MCF 10A (cell line): ENCODE data around the gene ZNF17. TPM values are rescaled to one million over a fixed set of nuclear protein-coding genes. Genes with fewer than 3 reads are reported as not detected.

Source experiments
- BruUV-seq: library from RNA; stranded (reverse); fragments of 400-500 nt; replicated peaks from 2 replicates; lab custom pipeline; 2021; lab: Mats Ljungman, UMichigan
- CTCF ChIA-PET: fragments of 300-600 bp; sonication (Branson Sonifier 250); formaldehyde crosslinking; extraction: SDS; loops from one replicate; lab custom pipeline; 2021; ENCODE audit warnings: antibody characterized with exemption, inconsistent platforms; lab: Yijun Ruan, JAX
- POLR2A ChIA-PET: fragments of 300-600, 350-650 bp; sonication (Branson Sonifier 250); formaldehyde crosslinking; extraction: SDS; loops from one replicate; lab custom pipeline; 2020; ENCODE audit warnings: antibody characterized with exemption, inconsistent platforms; lab: Yijun Ruan, JAX
- DNase-seq: peaks from one replicate; pipeline ENCODE4 v3.0.0-alpha.2; 2018; ENCODE audit not compliant: unreplicated experiment
- H3K27ac Mint-ChIP-seq: one replicate; pipeline ENCODE4 v1.8.0; 2022; ENCODE audit warnings: mild to moderate bottlenecking, low read depth, mixed read lengths; ENCODE audit not compliant: unreplicated experiment
- H3K27me3 Mint-ChIP-seq: one replicate; pipeline ENCODE4 v1.8.0; 2022; ENCODE audit warnings: mixed read lengths; ENCODE audit not compliant: insufficient read depth, unreplicated experiment
- H3K36me3 Mint-ChIP-seq: one replicate; pipeline ENCODE4 v1.8.0; 2022; ENCODE audit warnings: mild to moderate bottlenecking, moderate library complexity, mixed read lengths; ENCODE audit not compliant: insufficient read depth, unreplicated experiment
- H3K4me1 Mint-ChIP-seq: one replicate; pipeline ENCODE4 v1.8.0; 2022; ENCODE audit warnings: mixed read lengths; ENCODE audit not compliant: insufficient read depth, unreplicated experiment
- H3K4me3 Mint-ChIP-seq: one replicate; pipeline ENCODE4 v1.8.0; 2022; ENCODE audit warnings: mild to moderate bottlenecking, moderate library complexity, mixed read lengths; ENCODE audit not compliant: unreplicated experiment
- H3K9me3 Mint-ChIP-seq: one replicate; pipeline ENCODE4 v1.8.0; 2022; ENCODE audit warnings: mixed read lengths; ENCODE audit not compliant: unreplicated experiment
- intact Hi-C: fragments of 100-400 bp; cut with micrococcal nuclease; formaldehyde crosslinking; loops from 2 replicates; pipeline ENCODE4 v1.14.1; 2022
- total RNA-seq: library from RNA; stranded (reverse); gene quantifications from 2 replicates; pipeline ENCODE4 v1.2.3, GENCODE V29; 2022
- TF ChIP-seq, protein P1 (sequence below): fragments of 200-600 bp; IDR thresholded peaks from one replicate; pipeline ENCODE4 v1.8.0; 2022; ENCODE audit warnings: antibody characterized with exemption, mild to moderate bottlenecking; ENCODE audit not compliant: unreplicated experiment

The ZNF17 gene
- total RNA-seq, 1 experiment from 2014 or later = 8.3 TPM

DNA sequence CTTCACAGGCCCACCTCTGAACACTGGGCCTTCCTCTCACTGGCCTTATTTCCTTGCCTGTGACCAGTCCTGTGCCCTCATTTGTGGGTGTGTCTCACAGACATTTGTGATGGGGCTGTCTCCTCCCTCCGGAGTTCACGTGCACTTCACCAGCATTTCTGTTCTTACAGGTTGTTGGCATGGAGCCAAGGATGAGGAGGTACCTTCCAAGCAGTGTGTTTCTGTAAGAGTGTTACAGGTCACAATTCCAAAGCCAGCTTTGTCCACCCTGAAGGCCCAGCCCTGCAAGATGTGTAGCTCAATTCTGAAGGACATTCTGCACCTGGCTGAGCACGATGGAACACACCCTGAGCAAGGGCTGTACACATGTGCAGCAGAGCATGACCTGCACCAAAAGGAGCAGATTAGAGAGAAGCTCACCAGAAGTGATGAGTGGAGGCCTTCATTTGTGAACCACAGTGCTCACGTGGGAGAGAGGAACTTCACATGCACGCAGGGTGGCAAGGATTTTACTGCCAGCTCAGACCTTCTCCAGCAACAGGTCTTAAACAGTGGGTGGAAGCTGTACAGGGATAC is 32.2 kb downstream of the ZNF17 start:
- no peak for DNase-seq
- Mint-ChIP-seq H3K4me3 (no peak overlapping the region), H3K36me3 (peaks cover 40% of the 10 kb centered on the region), H3K27ac (no peak overlapping the region), H3K4me1 (peaks cover 13% of the 10 kb centered on the region), H3K27me3 (no peaks in the 10 kb centered on the region), H3K9me3 (peaks cover 32% of the 10 kb centered on the region)
- intact Hi-C loops = no loop called here
- POLR2A ChIA-PET = interaction anchor here (0.6 to 0.7 kb wide), 2 partner anchors 79 to 116 kb away, joined by 3 read pairs; no protein-coding TSS in a partner anchor
- TF ChIP-seq, protein P1, sequence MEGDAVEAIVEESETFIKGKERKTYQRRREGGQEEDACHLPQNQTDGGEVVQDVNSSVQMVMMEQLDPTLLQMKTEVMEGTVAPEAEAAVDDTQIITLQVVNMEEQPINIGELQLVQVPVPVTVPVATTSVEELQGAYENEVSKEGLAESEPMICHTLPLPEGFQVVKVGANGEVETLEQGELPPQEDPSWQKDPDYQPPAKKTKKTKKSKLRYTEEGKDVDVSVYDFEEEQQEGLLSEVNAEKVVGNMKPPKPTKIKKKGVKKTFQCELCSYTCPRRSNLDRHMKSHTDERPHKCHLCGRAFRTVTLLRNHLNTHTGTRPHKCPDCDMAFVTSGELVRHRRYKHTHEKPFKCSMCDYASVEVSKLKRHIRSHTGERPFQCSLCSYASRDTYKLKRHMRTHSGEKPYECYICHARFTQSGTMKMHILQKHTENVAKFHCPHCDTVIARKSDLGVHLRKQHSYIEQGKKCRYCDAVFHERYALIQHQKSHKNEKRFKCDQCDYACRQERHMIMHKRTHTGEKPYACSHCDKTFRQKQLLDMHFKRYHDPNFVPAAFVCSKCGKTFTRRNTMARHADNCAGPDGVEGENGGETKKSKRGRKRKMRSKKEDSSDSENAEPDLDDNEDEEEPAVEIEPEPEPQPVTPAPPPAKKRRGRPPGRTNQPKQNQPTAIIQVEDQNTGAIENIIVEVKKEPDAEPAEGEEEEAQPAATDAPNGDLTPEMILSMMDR = no peak
- BruUV-seq = no TSS peak
- CTCF ChIA-PET = no interaction called here

DNA sequence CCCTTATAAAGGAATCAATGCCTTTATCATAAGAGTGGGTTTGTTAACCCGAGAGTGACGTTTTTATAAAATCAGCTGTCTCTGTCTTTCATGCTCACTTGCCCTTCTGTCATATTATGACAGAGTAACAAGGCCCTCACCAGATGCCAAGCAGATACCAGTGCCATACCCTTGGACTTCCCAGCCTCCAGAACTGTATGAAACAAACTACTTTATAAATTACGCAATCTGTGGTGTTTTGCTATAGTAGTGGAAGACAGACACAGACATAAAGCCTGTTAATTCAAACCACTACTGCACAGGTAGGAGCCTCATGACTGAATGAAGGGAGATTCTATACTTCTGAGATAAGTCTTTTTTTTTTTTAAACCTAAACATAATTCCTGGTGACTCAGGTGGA is 41.3 kb downstream of the ZNF17 start:
- CTCF ChIA-PET = interaction anchor here (0.6 kb wide), 1 partner anchor 34 kb away, joined by 4 read pairs; no protein-coding TSS in a partner anchor
- no TSS peak for BruUV-seq
- POLR2A ChIA-PET = no interaction called here
- intact Hi-C loops = no loop called here
- Mint-ChIP-seq H3K27ac (no peak overlapping the region), H3K36me3 (peaks cover 14% of the 10 kb centered on the region), H3K4me3 (no peak overlapping the region), H3K27me3 (no peaks in the 10 kb centered on the region), H3K9me3 (peaks cover 16% of the 10 kb centered on the region), H3K4me1 (no peaks in the 10 kb centered on the region)
- DNase-seq = no peak
- TF ChIP-seq, protein P1 = no peak

DNA sequence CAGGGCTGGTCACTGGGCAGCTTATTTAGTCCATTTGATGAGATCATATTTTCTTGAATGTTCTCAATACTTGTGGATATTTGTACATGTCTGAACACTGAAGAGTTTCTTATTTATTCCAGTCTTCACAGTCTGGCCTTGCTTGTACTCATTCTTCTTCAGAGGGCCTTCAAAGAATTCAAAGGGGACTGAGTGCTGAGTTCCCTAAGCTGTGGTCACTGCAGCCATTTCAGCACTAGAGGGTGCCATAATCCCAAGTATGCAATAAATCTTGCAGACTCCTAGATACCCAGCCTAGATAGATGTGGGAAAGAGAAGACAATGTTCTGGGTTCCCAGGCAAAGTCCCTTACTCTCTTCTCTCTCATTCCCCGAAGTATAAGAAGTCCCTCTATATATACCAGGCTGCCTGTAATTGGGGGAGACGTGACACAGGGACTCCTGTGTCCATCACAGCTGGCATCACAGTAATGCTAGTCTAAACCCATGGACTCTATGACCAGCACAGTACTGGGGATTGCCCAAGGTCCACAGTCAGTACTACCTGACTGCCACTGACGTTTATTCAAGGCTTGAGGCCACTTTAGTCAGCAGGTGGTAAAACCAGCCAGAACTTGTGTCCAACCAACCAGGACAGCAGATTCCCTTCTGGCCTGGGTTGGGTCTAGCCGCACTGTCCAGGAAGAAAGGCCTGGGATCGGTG is 54.9 kb downstream of the ZNF17 start:
- DNase-seq = peak; percentile 45
- Mint-ChIP-seq H3K27ac (no peak overlapping the region), H3K4me3 (no peak overlapping the region), H3K4me1 (no peaks in the 10 kb centered on the region), H3K9me3 (peaks cover 36% of the 10 kb centered on the region), H3K36me3 (peaks cover 6% of the 10 kb centered on the region), H3K27me3 (no peaks in the 10 kb centered on the region)
- CTCF ChIA-PET = interaction anchor here (0.5 to 1.6 kb wide), 14 partner anchors 10 to 943 kb away, joined by 3 to 12 read pairs (median 3); partner anchors contain the start of gene ZNF584
- POLR2A ChIA-PET = no interaction called here
- BruUV-seq = no TSS peak
- TF ChIP-seq, protein P1 = peak; percentile 51
- intact Hi-C loops = no loop called here

DNA sequence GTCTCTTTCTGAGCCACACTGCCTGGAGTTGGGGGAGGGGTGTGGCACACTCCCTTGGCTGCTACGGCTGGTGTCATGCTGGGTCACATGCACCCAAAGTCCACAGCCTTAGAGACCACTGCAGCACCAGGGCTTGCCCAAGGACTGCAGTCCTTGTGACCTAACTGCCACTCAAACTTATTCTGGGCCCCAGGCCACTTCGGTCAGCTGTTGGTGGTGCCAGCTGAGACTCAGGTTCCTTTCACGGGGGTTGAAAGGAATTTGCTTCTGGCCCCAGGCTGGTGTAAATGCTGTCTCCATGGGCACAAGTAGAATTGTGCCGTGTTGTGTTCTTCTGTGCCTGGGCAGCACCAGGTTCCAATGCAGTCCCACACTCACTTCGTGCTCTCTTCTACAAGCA is 55.5 kb downstream of the ZNF17 start:
- BruUV-seq = no TSS peak
- ChIA-PET POLR2A (no interaction called here), CTCF (interaction anchor here (0.6 to 1.2 kb wide), 4 partner anchors 10 to 180 kb away, joined by 3 to 6 read pairs (median 4); no protein-coding TSS in a partner anchor)
- Mint-ChIP-seq H3K27me3 (no peaks in the 10 kb centered on the region), H3K9me3 (peaks cover 40% of the 10 kb centered on the region), H3K36me3 (peaks cover 6% of the 10 kb centered on the region), H3K27ac (no peak overlapping the region), H3K4me3 (no peak overlapping the region), H3K4me1 (no peaks in the 10 kb centered on the region)
- intact Hi-C loops = no loop called here
- DNase-seq = no peak
- TF ChIP-seq, protein P1 = no peak
